GM19023 (cell line): ENCODE data around the gene SRI.

Experiments
- ATAC-seq: cut with Tn5 transposase; IDR thresholded peaks from one replicate; pipeline ENCODE4 v1.9.1; 2021; ENCODE audit warnings: mild to moderate bottlenecking, moderate library complexity; ENCODE audit not compliant: unreplicated experiment

SRI gene

GRCh38 chr7:88226201-88226600, 6.4 kb upstream of the SRI start:
- ATAC-seq = no peak

- no peak for ATAC-seq
These were observed 4.9 kb upstream of the SRI start for GRCh38 chr7:88224601-88225275.

- ATAC-seq = no peak
These were observed 3.4 kb upstream of the SRI start for GRCh38 chr7:88223265-88223664.

GRCh38 chr7:88218836-88219605, 817 bp downstream of the SRI start:
- peak; percentile 20 for ATAC-seq

GRCh38 chr7:88218429-88218745, 1.5 kb downstream of the SRI start:
- no peak for ATAC-seq

GRCh38 chr7:88217675-88218428, 2.0 kb downstream of the SRI start:
- ATAC-seq = peak; percentile 66

- no peak for ATAC-seq
These were observed 3.6 kb downstream of the SRI start for GRCh38 chr7:88216276-88216675.

- ATAC-seq = no peak
These were observed 4.5 kb downstream of the SRI start for GRCh38 chr7:88215295-88215694.

GRCh38 chr7:88214456-88214855, 5.4 kb downstream of the SRI start:
- ATAC-seq = no peak

- no peak for ATAC-seq
These were observed 6.9 kb downstream of the SRI start for GRCh38 chr7:88212918-88213317.

GRCh38 chr7:88208521-88208920, 11.3 kb downstream of the SRI start:
- ATAC-seq = no peak

- ATAC-seq = no peak
These were observed 13.6 kb downstream of the SRI start for GRCh38 chr7:88206254-88206653.

GRCh38 chr7:88205179-88205578, 14.7 kb downstream of the SRI start:
- no peak for ATAC-seq

- ATAC-seq = no peak
These were observed 15.2 kb downstream of the SRI start for GRCh38 chr7:88204525-88205110.

- ATAC-seq = no peak
These were observed 16.4 kb downstream of the SRI start for GRCh38 chr7:88203401-88203800.

GRCh38 chr7:88202799-88203198, 17.0 kb downstream of the SRI start:
- no peak for ATAC-seq

- ATAC-seq = no peak
These were observed 17.6 kb downstream of the SRI start for GRCh38 chr7:88202278-88202677.

- ATAC-seq = no peak
These were observed 18.5 kb downstream of the SRI start for GRCh38 chr7:88201305-88201704.

GRCh38 chr7:88200789-88201188, 19.0 kb downstream of the SRI start:
- no peak for ATAC-seq

- no peak for ATAC-seq
These were observed 19.6 kb downstream of the SRI start for GRCh38 chr7:88200261-88200660.

GRCh38 chr7:88191911-88192310, 27.9 kb downstream of the SRI start:
- no peak for ATAC-seq

GRCh38 chr7:88185650-88186049, 34.2 kb downstream of the SRI start:
- no peak for ATAC-seq
